Measurements from ENCODE around the gene GNS.

GRCh38 chr12:64709429-64709828 lies 49.8 kb downstream of the GNS start:
- no peak for TF ChIP-seq CTCF (IDR thresholded peaks at IDR 0.05)
- no peak for TF ChIP-seq ZFX (IDR thresholded peaks at IDR 0.05; ENCODE audit: borderline replicate concordance)
